Breast epithelium (tissue), 3 donors: ENCODE data around the gene TNS1.

ENCODE experiments used
- CTCF ChIP-seq, 3 donors: fragments of 450-650 bp; IDR thresholded peaks; one replicate each; pipeline ENCODE4 v1.5.1; 2016 to 2017; ENCODE audit warnings: antibody characterized with exemption in 3 of 3, mild to moderate bottlenecking in 3 of 3, moderate library complexity in 3 of 3
- POLR2A ChIP-seq: fragments of 450-650 bp; IDR thresholded peaks from one replicate; pipeline ENCODE4 v1.6.1; 2016; ENCODE audit warnings: antibody characterized with exemption, mild to moderate bottlenecking, moderate library complexity

- no peak for TF ChIP-seq CTCF (IDR thresholded peaks at IDR 0.05)
- no peak for TF ChIP-seq POLR2A
Observed at GRCh38 chr2:217931846-217932560, 70.8 kb downstream of the TNS1 start.
